HCT116 (cell line): ENCODE measurements around the gene LRRC72.

ENCODE experiments used
- CBX3 ChIP-seq: IDR thresholded peaks from 2 replicates; pipeline ENCODE4 v1.6.1; 2012; ENCODE audit warnings: low read depth
- CEBPB ChIP-seq: IDR thresholded peaks from 2 replicates; pipeline ENCODE4 v1.6.1; 2012; ENCODE audit warnings: low read depth
- EZH2 ChIP-seq: fragments of 200-600 bp; sonication (generic); IDR thresholded peaks from 2 replicates; pipeline ENCODE4 v1.6.1; 2017; ENCODE audit warnings: antibody characterized with exemption, mixed run types
- JUND ChIP-seq: IDR thresholded peaks from 2 replicates; pipeline ENCODE4 v1.6.1; 2012
- REST ChIP-seq: IDR thresholded peaks from 2 replicates; pipeline ENCODE4 v1.6.1; 2012; ENCODE audit warnings: low read depth
- SRF ChIP-seq: IDR thresholded peaks from 2 replicates; pipeline ENCODE4 v1.6.1; 2012; ENCODE audit warnings: low read depth
- TCF7L2 ChIP-seq: IDR thresholded peaks from 2 replicates; pipeline ENCODE4 v1.7.0; 2011; ENCODE audit warnings: borderline replicate concordance, inconsistent platforms; ENCODE audit not compliant: insufficient read depth, insufficient read length; ENCODE audit errors: extremely low read depth
- ZNF274 ChIP-seq: fragments of 200-500 bp; sonication (Bioruptor generic); IDR thresholded peaks from 2 replicates; pipeline ENCODE4 v1.6.1; 2014; ENCODE audit warnings: mild to moderate bottlenecking, low read depth, low read length, inconsistent platforms
- TF ChIP-seq, protein P1 (sequence below), 3 experiments: fragments of 200-600 bp in 1 of 3; sonication (generic) in 1 of 3; IDR thresholded peaks in 2 of 3; conservative IDR thresholded peaks in 1 of 3; 2 replicates each; pipeline ENCODE4 v1.5.1; 2012 to 2017; ENCODE audit warnings: low read depth in 2 of 3, low read length in 2 of 3, antibody characterized with exemption in 1 of 3, borderline replicate concordance in 1 of 3, control low read depth in 1 of 3, mild to moderate bottlenecking in 1 of 3, mixed read lengths in 1 of 3, mixed run types in 1 of 3, moderate library complexity in 1 of 3; ENCODE audit not compliant: insufficient read depth in 1 of 3
- TF ChIP-seq, protein P2 (sequence below): IDR thresholded peaks from 2 replicates; pipeline ENCODE4 v1.6.1; 2012

- TF ChIP-seq, protein P1, sequence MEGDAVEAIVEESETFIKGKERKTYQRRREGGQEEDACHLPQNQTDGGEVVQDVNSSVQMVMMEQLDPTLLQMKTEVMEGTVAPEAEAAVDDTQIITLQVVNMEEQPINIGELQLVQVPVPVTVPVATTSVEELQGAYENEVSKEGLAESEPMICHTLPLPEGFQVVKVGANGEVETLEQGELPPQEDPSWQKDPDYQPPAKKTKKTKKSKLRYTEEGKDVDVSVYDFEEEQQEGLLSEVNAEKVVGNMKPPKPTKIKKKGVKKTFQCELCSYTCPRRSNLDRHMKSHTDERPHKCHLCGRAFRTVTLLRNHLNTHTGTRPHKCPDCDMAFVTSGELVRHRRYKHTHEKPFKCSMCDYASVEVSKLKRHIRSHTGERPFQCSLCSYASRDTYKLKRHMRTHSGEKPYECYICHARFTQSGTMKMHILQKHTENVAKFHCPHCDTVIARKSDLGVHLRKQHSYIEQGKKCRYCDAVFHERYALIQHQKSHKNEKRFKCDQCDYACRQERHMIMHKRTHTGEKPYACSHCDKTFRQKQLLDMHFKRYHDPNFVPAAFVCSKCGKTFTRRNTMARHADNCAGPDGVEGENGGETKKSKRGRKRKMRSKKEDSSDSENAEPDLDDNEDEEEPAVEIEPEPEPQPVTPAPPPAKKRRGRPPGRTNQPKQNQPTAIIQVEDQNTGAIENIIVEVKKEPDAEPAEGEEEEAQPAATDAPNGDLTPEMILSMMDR (IDR thresholded peaks at IDR 0.05 in 2 of 3, conservative IDR thresholded peaks at IDR 0.05 in 1 of 3; ENCODE audit: borderline replicate concordance in 1 of 3, insufficient read depth in 1 of 3, low read depth in 2 of 3, low read length in 2 of 3): no peak
- TF ChIP-seq CEBPB (no peak), CBX3 (no peak), REST (no peak), EZH2 (no peak), JUND (no peak), SRF (no peak), TCF7L2 (no peak), ZNF274 (no peak)
- TF ChIP-seq, protein P2, sequence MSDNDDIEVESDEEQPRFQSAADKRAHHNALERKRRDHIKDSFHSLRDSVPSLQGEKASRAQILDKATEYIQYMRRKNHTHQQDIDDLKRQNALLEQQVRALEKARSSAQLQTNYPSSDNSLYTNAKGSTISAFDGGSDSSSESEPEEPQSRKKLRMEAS: no peak
These were observed 89.5 kb downstream of the LRRC72 start for GRCh38 chr7:16616122-16616521.
